Gastrocnemius medialis (tissue), 4 donors: Measurements from ENCODE around the gene TTK.

Experiments
- CTCF ChIP-seq, 5 experiments: fragments of 450-650 bp in 3 of 5; fragments of 200-600 bp in 2 of 5; sonication (generic) in 2 of 5; IDR thresholded peaks in 4 of 5; conservative IDR thresholded peaks in 1 of 5; 1 replicate in 4 of 5; 2 replicates in 1 of 5; pipeline ENCODE4 v1.5.1; 2016 to 2019; ENCODE audit warnings: antibody characterized with exemption in 5 of 5, mild to moderate bottlenecking in 3 of 5, moderate library complexity in 3 of 5
- POLR2A ChIP-seq, 2 donors: fragments of 450-650 bp; IDR thresholded peaks; one replicate each; pipeline ENCODE4 v1.6.1; 2017; ENCODE audit warnings: antibody characterized with exemption in 2 of 2, mild to moderate bottlenecking in 2 of 2, moderate library complexity in 2 of 2

- TF ChIP-seq CTCF (IDR thresholded peaks at IDR 0.05 in 4 of 5, conservative IDR thresholded peaks at IDR 0.05 in 1 of 5) (no peak), POLR2A (IDR thresholded peaks at IDR 0.05) (no peak)
Observed at GRCh38 chr6:79971193-79971592, 33.3 kb upstream of the TTK start.
